CD4-positive, alpha-beta T cell (primary cell): ENCODE measurements around the gene IL22RA1. TPM values are rescaled to one million over a fixed set of nuclear protein-coding genes. Genes with fewer than 3 reads are reported as not detected.

ENCODE experiments used
- ATAC-seq: fragments of 200-7000 bp; cut with Tn5 transposase; one replicate; pipeline ENCODE4 v1.10.0; 2022; ENCODE audit warnings: mild to moderate bottlenecking; ENCODE audit not compliant: poor library complexity
- CTCF ChIA-PET: fragments of 350-600 bp; sonication (Branson Sonifier 250); formaldehyde crosslinking; loops from one replicate; lab custom pipeline; 2021; ENCODE audit warnings: antibody characterized with exemption, inconsistent platforms; lab: Charles Lee
- POLR2A ChIA-PET: fragments of 350-600 bp; sonication (Branson Sonifier 250); formaldehyde crosslinking; loops from one replicate; lab custom pipeline; 2021; ENCODE audit warnings: antibody characterized with exemption, inconsistent platforms; lab: Charles Lee
- DNase-seq, 14 experiments: peaks; one replicate each; pipeline ENCODE4 v3.0.0-alpha.2; 2013 to 2020; ENCODE audit warnings: mixed read lengths in 2 of 14
- H3K27ac ChIP-seq, 2 donors: one replicate each; pipeline versions ENCODE4 v1.5.1 to v1.7.0; 2013; ENCODE audit warnings: low read length in 2 of 2, low read depth in 1 of 2, mild to moderate bottlenecking in 1 of 2
- H3K27me3 ChIP-seq, 2 experiments: 1 replicate in 1 of 2; 2 replicates in 1 of 2; pipeline versions ENCODE4 v1.6.1 to v1.7.0; 2013; ENCODE audit warnings: low read length in 2 of 2, control low read depth in 1 of 2, mild to moderate bottlenecking in 1 of 2, moderate library complexity in 1 of 2; ENCODE audit not compliant: insufficient read depth in 2 of 2, control insufficient read depth in 1 of 2
- H3K36me3 ChIP-seq: one replicate; pipeline ENCODE4 v1.6.1; 2013; ENCODE audit warnings: low read length, control low read depth; ENCODE audit not compliant: insufficient read depth
- H3K4me1 ChIP-seq: one replicate; pipeline ENCODE4 v1.6.1; 2013; ENCODE audit warnings: low read length, control low read depth; ENCODE audit not compliant: insufficient read depth
- H3K4me3 ChIP-seq: one replicate; pipeline ENCODE4 v1.5.1; 2013; ENCODE audit warnings: mild to moderate bottlenecking, low read length, moderate library complexity
- H3K9me3 ChIP-seq, 2 experiments: 1 replicate in 1 of 2; 2 replicates in 1 of 2; pipeline versions ENCODE4 v1.6.1 to v1.7.0; 2013; ENCODE audit warnings: low read length in 2 of 2, mild to moderate bottlenecking in 2 of 2, control low read depth in 1 of 2, moderate library complexity in 1 of 2; ENCODE audit not compliant: control insufficient read depth in 1 of 2, insufficient read depth in 1 of 2
- H3K27ac Mint-ChIP-seq: one replicate; pipeline ENCODE4 v1.8.0; 2020; ENCODE audit warnings: mixed read lengths
- H3K27me3 Mint-ChIP-seq: one replicate; pipeline ENCODE4 v1.8.0; 2021; ENCODE audit warnings: mixed read lengths
- H3K36me3 Mint-ChIP-seq: one replicate; pipeline ENCODE4 v1.8.0; 2021; ENCODE audit warnings: low read depth, mixed read lengths
- H3K4me1 Mint-ChIP-seq: one replicate; pipeline ENCODE4 v1.8.0; 2021; ENCODE audit warnings: low read depth, mixed read lengths
- H3K4me3 Mint-ChIP-seq: one replicate; pipeline ENCODE4 v1.8.0; 2020; ENCODE audit warnings: mild to moderate bottlenecking, mixed read lengths
- H3K9me3 Mint-ChIP-seq: one replicate; pipeline ENCODE4 v1.8.0; 2020; ENCODE audit warnings: mixed read lengths
- CTCF ChIP-seq: fragments of 200-600 bp; IDR thresholded peaks from one replicate; pipeline ENCODE4 v1.8.0; 2022; ENCODE audit warnings: antibody characterized with exemption, mild to moderate bottlenecking
- intact Hi-C, 2 experiments: fragments of 100-400 bp; cut with DNase I in 1 of 2; cut with micrococcal nuclease in 1 of 2; formaldehyde crosslinking; loops; one replicate each; pipeline versions ENCODE4 v1.15.1 to v1.9.0; 2023 to 2025; cut with DNase I, micrococcal nuclease
- total RNA-seq, 174 experiments: library from RNA in 2 of 174; stranded (reverse) in 2 of 174; gene quantifications; one replicate each; pipeline ENCODE4 v1.2.3 and lab custom pipeline; 2021 to 2026

IL22RA1 gene
- total RNA-seq, 2 experiments from 2014 or later = not detected

- DNase-seq = no peak
- intact Hi-C loops = no loop called here
- ATAC-seq = no peak
- no peaks in the 10 kb centered on the region for H3K9me3 ChIP-seq
- H3K4me1 ChIP-seq = no peaks in the 10 kb centered on the region
- H3K4me1 Mint-ChIP-seq = no peaks in the 10 kb centered on the region
- no peaks in the 10 kb centered on the region for H3K27me3 ChIP-seq
- ChIA-PET POLR2A (no interaction called here), CTCF (no interaction called here)
- no peak overlapping the region for H3K4me3 ChIP-seq
- no peaks in the 10 kb centered on the region for H3K9me3 Mint-ChIP-seq
- H3K27me3 Mint-ChIP-seq = no peaks in the 10 kb centered on the region
- peaks cover 14% of the 10 kb centered on the region for H3K36me3 ChIP-seq
- no peak for TF ChIP-seq CTCF
- H3K4me3 Mint-ChIP-seq = no peak overlapping the region
- no peak overlapping the region for H3K27ac ChIP-seq
- no peak overlapping the region for H3K27ac Mint-ChIP-seq
- peaks cover 24% of the 10 kb centered on the region for H3K36me3 Mint-ChIP-seq
Measured at GRCh38 chr1:24168245-24168644, 25.3 kb upstream of the IL22RA1 start.

GRCh38 chr1:24167008-24167407 lies 24.1 kb upstream of the IL22RA1 start:
- TF ChIP-seq CTCF = no peak
- no peak for ATAC-seq
- DNase-seq = no peak
- H3K4me1 Mint-ChIP-seq = no peaks in the 10 kb centered on the region
- no peak overlapping the region for H3K27ac Mint-ChIP-seq
- peaks cover 24% of the 10 kb centered on the region for H3K36me3 Mint-ChIP-seq
- ChIA-PET CTCF (no interaction called here), POLR2A (no interaction called here)
- H3K27ac ChIP-seq = no peak overlapping the region
- no peaks in the 10 kb centered on the region for H3K27me3 ChIP-seq
- H3K9me3 Mint-ChIP-seq = no peaks in the 10 kb centered on the region
- H3K9me3 ChIP-seq = no peaks in the 10 kb centered on the region
- no peaks in the 10 kb centered on the region for H3K27me3 Mint-ChIP-seq
- no peak overlapping the region for H3K4me3 Mint-ChIP-seq
- intact Hi-C loops = no loop called here
- peaks cover 10% of the 10 kb centered on the region for H3K36me3 ChIP-seq
- H3K4me3 ChIP-seq = no peak overlapping the region
- H3K4me1 ChIP-seq = no peaks in the 10 kb centered on the region

GRCh38 chr1:24165500-24165899 lies 22.6 kb upstream of the IL22RA1 start:
- intact Hi-C loops = no loop called here
- peaks cover 10% of the 10 kb centered on the region for H3K36me3 ChIP-seq
- H3K9me3 Mint-ChIP-seq = no peaks in the 10 kb centered on the region
- H3K27ac Mint-ChIP-seq = no peak overlapping the region
- TF ChIP-seq CTCF = no peak
- ATAC-seq (no peak), DNase-seq (no peak)
- H3K4me1 Mint-ChIP-seq = no peaks in the 10 kb centered on the region
- H3K27me3 Mint-ChIP-seq = no peaks in the 10 kb centered on the region
- no peaks in the 10 kb centered on the region for H3K4me1 ChIP-seq
- H3K27ac ChIP-seq = no peak overlapping the region
- H3K4me3 ChIP-seq = no peak overlapping the region
- H3K36me3 Mint-ChIP-seq = peaks cover 20% of the 10 kb centered on the region
- no peak overlapping the region for H3K4me3 Mint-ChIP-seq
- POLR2A ChIA-PET = no interaction called here
- no peaks in the 10 kb centered on the region for H3K9me3 ChIP-seq
- CTCF ChIA-PET = interaction anchor here (1.8 kb wide), 1 partner anchor 15 kb away, joined by 6 read pairs; no protein-coding TSS in a partner anchor
- H3K27me3 ChIP-seq = no peaks in the 10 kb centered on the region
